Measurements from ENCODE around the gene CCDC172.
A peak's percentile ranks its signal among the peaks of the same experiment; 100 is the strongest.

CCDC172 gene

GRCh38 chr10:116324227-116324950 is at the start of gene CCDC172:
TSS of gene CCDC172 (plus strand) at chr10:116324448. CDS start at chr10:116325012, 564 bp downstream.
- H3K4me3 ChIP-seq (ENCODE audit: low read depth, low read length) = no peak within 1 kb of the TSS
- in situ Hi-C loops (cut with HindIII; ENCODE audit: low sequenced_read_pairs) = no loop called here
- TF ChIP-seq CTCF (IDR thresholded peaks at IDR 0.05; ENCODE audit: low read depth, low read length) = no peak
- DNase-seq (ENCODE audit: low read depth, low spot score) = no peak

DNA sequence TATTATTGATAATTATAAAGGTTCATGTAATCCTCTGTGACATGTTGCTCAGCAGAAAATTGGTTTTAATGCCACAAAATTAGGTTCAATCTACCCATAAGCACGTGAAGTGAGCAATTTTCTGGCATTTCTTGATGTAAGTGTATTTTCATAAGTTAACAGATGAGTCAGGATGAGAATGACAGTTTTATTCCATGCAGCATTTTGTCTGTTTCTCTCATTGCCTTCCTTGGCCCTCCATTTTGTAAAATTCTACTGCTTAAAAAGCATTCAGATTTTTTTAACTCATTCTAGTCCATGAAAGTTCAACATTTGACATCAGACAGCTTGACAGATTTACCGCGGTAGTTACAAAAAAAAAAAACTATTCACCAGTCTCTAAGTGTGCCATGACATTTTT is 47.3 kb upstream of the CCDC172 start:
- no peak for TF ChIP-seq CTCF (IDR thresholded peaks at IDR 0.05; ENCODE audit: low read depth, low read length)
- no peak for DNase-seq (ENCODE audit: low read depth, low spot score)

GRCh38 chr10:116278846-116279245 is 45.4 kb upstream of the CCDC172 start:
- in situ Hi-C loops (cut with HindIII; ENCODE audit: low sequenced_read_pairs) = no loop called here
- TF ChIP-seq CTCF (IDR thresholded peaks at IDR 0.05; ENCODE audit: low read depth, low read length) = no peak
- H3K4me3 ChIP-seq (ENCODE audit: low read depth, low read length) = no peak overlapping the region
- DNase-seq (ENCODE audit: low read depth, low spot score) = no peak

More for the DNA sequence above, 47.3 kb upstream of the CCDC172 start:
- no peak overlapping the region for H3K4me3 ChIP-seq (ENCODE audit: low read depth, low read length)
- in situ Hi-C loops (cut with HindIII; ENCODE audit: low sequenced_read_pairs) = no loop called here

GRCh38 chr10:116281775-116282174 is 42.5 kb upstream of the CCDC172 start:
- TF ChIP-seq CTCF (IDR thresholded peaks at IDR 0.05; ENCODE audit: low read depth, low read length) = no peak
- no peak overlapping the region for H3K4me3 ChIP-seq (ENCODE audit: low read depth, low read length)
- in situ Hi-C loops (cut with HindIII; ENCODE audit: low sequenced_read_pairs) = no loop called here
- DNase-seq (ENCODE audit: low read depth, low spot score) = no peak

- no peak for TF ChIP-seq CTCF (IDR thresholded peaks at IDR 0.05; ENCODE audit: low read depth, low read length)
- in situ Hi-C loops (cut with HindIII; ENCODE audit: low sequenced_read_pairs) = no loop called here
- H3K4me3 ChIP-seq (ENCODE audit: low read depth, low read length) = no peak overlapping the region
- DNase-seq (ENCODE audit: low read depth, low spot score) = no peak
These were observed 37.5 kb upstream of the CCDC172 start for GRCh38 chr10:116286626-116287200.

DNA sequence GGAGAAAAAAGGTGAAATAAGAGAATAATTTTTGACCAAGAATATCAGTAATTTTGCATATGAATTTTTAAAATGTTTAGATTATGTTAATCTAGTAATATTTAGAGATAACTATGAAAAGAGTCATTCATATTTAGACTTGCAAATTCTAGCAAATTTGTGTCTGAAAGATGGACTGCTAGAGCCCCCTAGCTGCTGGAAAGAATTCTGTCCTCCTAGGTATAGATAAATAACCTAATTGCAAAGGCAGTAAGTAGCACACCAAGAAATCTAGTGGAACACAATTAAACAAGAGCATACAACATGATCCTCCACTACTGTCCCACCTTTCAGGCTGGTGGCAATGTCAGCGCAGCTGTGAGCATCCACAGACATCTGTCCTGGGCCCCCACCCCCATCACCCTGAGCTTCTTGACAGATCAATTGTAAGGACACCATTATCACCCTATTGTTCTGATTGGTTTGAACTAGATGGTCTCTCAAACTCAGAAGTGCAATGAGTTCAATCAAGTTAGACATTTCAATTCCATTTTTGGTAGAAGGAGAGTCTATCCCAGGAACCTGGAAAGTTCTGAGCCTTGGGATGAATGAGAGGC is 36.2 kb upstream of the CCDC172 start:
- peak; percentile 66 for TF ChIP-seq CTCF (IDR thresholded peaks at IDR 0.05; ENCODE audit: low read depth, low read length)
- no peak overlapping the region for H3K4me3 ChIP-seq (ENCODE audit: low read depth, low read length)
- peak; percentile 72 for DNase-seq (ENCODE audit: low read depth, low spot score)
- in situ Hi-C loops (cut with HindIII; ENCODE audit: low sequenced_read_pairs) = no loop called here
